A673 (cell line): ENCODE results near the gene MAGI3. TPM values are rescaled to one million over a fixed set of nuclear protein-coding genes. Genes with fewer than 3 reads are reported as not detected.
A peak's percentile ranks its signal among the peaks of the same experiment; 100 is the strongest.

ENCODE experiments used
- BruUV-seq: library from RNA; stranded (reverse); fragments of 400-500 nt; replicated peaks from 2 replicates; lab custom pipeline; 2021; lab: Mats Ljungman, UMichigan
- CTCF ChIA-PET: fragments of 300-600 bp; sonication (Branson Sonifier 250); formaldehyde crosslinking; loops from one replicate; lab custom pipeline; 2022; ENCODE audit warnings: antibody characterized with exemption; lab: Charles Lee
- POLR2A ChIA-PET: fragments of 300-600 bp; sonication (Branson Sonifier 250); formaldehyde crosslinking; loops from one replicate; lab custom pipeline; 2022; ENCODE audit warnings: antibody characterized with exemption; ENCODE audit not compliant: low non-redundant PET; lab: Charles Lee
- DNase-seq: peaks from one replicate; pipeline ENCODE4 v3.0.0-alpha.2; 2015; ENCODE audit warnings: low spot score
- H3K27ac ChIP-seq: fragments of 200-600 bp; sonication (generic); 2 replicates; pipeline ENCODE4 v1.5.1; 2016; ENCODE audit warnings: mixed run types, low read depth, mild to moderate bottlenecking, mixed read lengths, antibody characterized with exemption, low read length; ENCODE audit not compliant: poor library complexity, severe bottlenecking
- H3K27me3 ChIP-seq: fragments of 200-600 bp; sonication (generic); replicated peaks from 2 replicates; pipeline ENCODE4 v1.6.1; 2017; ENCODE audit warnings: mixed run types, low read depth, mild to moderate bottlenecking, mixed read lengths, antibody characterized with exemption, low read length; ENCODE audit not compliant: insufficient read depth, poor library complexity
- H3K36me3 ChIP-seq: fragments of 200-600 bp; sonication (generic); 2 replicates; pipeline ENCODE4 v1.6.1; 2016; ENCODE audit warnings: mixed run types, mild to moderate bottlenecking, mixed read lengths, antibody characterized with exemption, low read length; ENCODE audit not compliant: insufficient read depth, poor library complexity, severe bottlenecking
- H3K4me1 ChIP-seq: fragments of 200-600 bp; sonication (generic); 2 replicates; pipeline ENCODE4 v1.6.1; 2017; ENCODE audit warnings: mixed run types, mild to moderate bottlenecking, mixed read lengths, antibody characterized with exemption, low read length; ENCODE audit not compliant: insufficient read depth, poor library complexity, severe bottlenecking
- H3K4me3 ChIP-seq: fragments of 200-600 bp; sonication (generic); 2 replicates; pipeline ENCODE4 v1.5.1; 2016; ENCODE audit warnings: low read depth, mixed run types, mild to moderate bottlenecking, mixed read lengths, low read length; ENCODE audit not compliant: poor library complexity, severe bottlenecking
- H3K9me3 ChIP-seq: fragments of 200-600 bp; sonication (generic); 2 replicates; pipeline ENCODE4 v1.6.1; 2016; ENCODE audit warnings: mixed run types, low read depth, mild to moderate bottlenecking, mixed read lengths, antibody characterized with exemption, low read length; ENCODE audit not compliant: poor library complexity, severe bottlenecking
- CTCF ChIP-seq: fragments of 300-800, 200-600 bp; sonication (generic); conservative IDR thresholded peaks from 2 replicates; pipeline ENCODE4 v1.5.1; 2017; ENCODE audit warnings: low read depth, mild to moderate bottlenecking, antibody characterized with exemption, low read length, moderate library complexity, mixed read lengths
- EZH2 ChIP-seq: fragments of 200-600 bp; sonication (generic); IDR thresholded peaks from 2 replicates; pipeline ENCODE4 v1.6.1; 2017; ENCODE audit warnings: borderline replicate concordance, low read depth, mild to moderate bottlenecking, mixed read lengths, antibody characterized with exemption, low read length; ENCODE audit not compliant: poor library complexity, severe bottlenecking
- intact Hi-C: fragments of 100-400 bp; cut with micrococcal nuclease; formaldehyde crosslinking; loops from one replicate; pipeline ENCODE4 v1.10.0; 2022; ENCODE audit not compliant: unreplicated experiment
- total RNA-seq: library from RNA; stranded (reverse); gene quantifications from 2 replicates; pipeline ENCODE4 v1.2.3, GENCODE V29; 2021

The MAGI3 gene
- total RNA-seq, 1 experiment from 2014 or later, result 5.1 TPM

- intact Hi-C loops, result no loop called here
- peak; percentile 29 for DNase-seq
- Histone ChIP-seq H3K4me3 (no peak overlapping the region), H3K9me3 (no peaks in the 10 kb centered on the region), H3K36me3 (no peaks in the 10 kb centered on the region), H3K4me1 (no peaks in the 10 kb centered on the region), H3K27ac (no peak overlapping the region), H3K27me3 (no peaks in the 10 kb centered on the region)
- ChIA-PET CTCF (interaction anchor here (0.5 kb wide), 1 partner anchor 18 kb away, joined by 3 read pairs; no protein-coding TSS in a partner anchor), POLR2A (interaction anchor here (0.6 kb wide), 1 partner anchor 529 kb away, joined by 4 read pairs; no protein-coding TSS in a partner anchor)
- no TSS peak for BruUV-seq
- TF ChIP-seq EZH2 (no peak), CTCF (no peak)
Measured at GRCh38 chr1:113660088-113660487, 269.8 kb downstream of the MAGI3 start.

GRCh38 chr1:113662101-113662500 is 271.8 kb downstream of the MAGI3 start:
- DNase-seq, result no peak
- BruUV-seq, result no TSS peak
- Histone ChIP-seq H3K4me3 (no peak overlapping the region), H3K27me3 (no peaks in the 10 kb centered on the region), H3K9me3 (no peaks in the 10 kb centered on the region), H3K36me3 (no peaks in the 10 kb centered on the region), H3K27ac (no peak overlapping the region), H3K4me1 (no peaks in the 10 kb centered on the region)
- intact Hi-C loops, result no loop called here
- TF ChIP-seq CTCF, result no peak
- TF ChIP-seq EZH2, result no peak
- ChIA-PET POLR2A (no interaction called here), CTCF (no interaction called here)

GRCh38 chr1:113663165-113663951 is 273.0 kb downstream of the MAGI3 start:
- Histone ChIP-seq H3K4me1 (no peaks in the 10 kb centered on the region), H3K36me3 (no peaks in the 10 kb centered on the region), H3K27me3 (no peaks in the 10 kb centered on the region), H3K9me3 (no peaks in the 10 kb centered on the region), H3K27ac (no peak overlapping the region), H3K4me3 (no peak overlapping the region)
- intact Hi-C loops, result no loop called here
- ChIA-PET POLR2A (no interaction called here), CTCF (no interaction called here)
- TF ChIP-seq CTCF (no peak), EZH2 (no peak)
- DNase-seq, result no peak
- BruUV-seq, result no TSS peak
